Fibroblast of pulmonary artery (primary cell): ENCODE results near the gene CHD6.

ENCODE experiments used
- DNase-seq: peaks from one replicate; pipeline ENCODE4 v3.0.0-alpha.2; 2010; ENCODE audit warnings: low read depth
- H3K4me3 ChIP-seq: replicated peaks from 2 replicates; pipeline ENCODE4 v1.5.1; 2011; ENCODE audit warnings: low read depth, mild to moderate bottlenecking, control low read depth, low read length, moderate library complexity
- TF ChIP-seq, protein P1 (sequence below): IDR thresholded peaks from 2 replicates; pipeline ENCODE4 v1.5.1; 2011; ENCODE audit warnings: mild to moderate bottlenecking, control low read depth, low read length, inconsistent platforms; ENCODE audit errors: missing control alignments

The CHD6 gene, protein sequence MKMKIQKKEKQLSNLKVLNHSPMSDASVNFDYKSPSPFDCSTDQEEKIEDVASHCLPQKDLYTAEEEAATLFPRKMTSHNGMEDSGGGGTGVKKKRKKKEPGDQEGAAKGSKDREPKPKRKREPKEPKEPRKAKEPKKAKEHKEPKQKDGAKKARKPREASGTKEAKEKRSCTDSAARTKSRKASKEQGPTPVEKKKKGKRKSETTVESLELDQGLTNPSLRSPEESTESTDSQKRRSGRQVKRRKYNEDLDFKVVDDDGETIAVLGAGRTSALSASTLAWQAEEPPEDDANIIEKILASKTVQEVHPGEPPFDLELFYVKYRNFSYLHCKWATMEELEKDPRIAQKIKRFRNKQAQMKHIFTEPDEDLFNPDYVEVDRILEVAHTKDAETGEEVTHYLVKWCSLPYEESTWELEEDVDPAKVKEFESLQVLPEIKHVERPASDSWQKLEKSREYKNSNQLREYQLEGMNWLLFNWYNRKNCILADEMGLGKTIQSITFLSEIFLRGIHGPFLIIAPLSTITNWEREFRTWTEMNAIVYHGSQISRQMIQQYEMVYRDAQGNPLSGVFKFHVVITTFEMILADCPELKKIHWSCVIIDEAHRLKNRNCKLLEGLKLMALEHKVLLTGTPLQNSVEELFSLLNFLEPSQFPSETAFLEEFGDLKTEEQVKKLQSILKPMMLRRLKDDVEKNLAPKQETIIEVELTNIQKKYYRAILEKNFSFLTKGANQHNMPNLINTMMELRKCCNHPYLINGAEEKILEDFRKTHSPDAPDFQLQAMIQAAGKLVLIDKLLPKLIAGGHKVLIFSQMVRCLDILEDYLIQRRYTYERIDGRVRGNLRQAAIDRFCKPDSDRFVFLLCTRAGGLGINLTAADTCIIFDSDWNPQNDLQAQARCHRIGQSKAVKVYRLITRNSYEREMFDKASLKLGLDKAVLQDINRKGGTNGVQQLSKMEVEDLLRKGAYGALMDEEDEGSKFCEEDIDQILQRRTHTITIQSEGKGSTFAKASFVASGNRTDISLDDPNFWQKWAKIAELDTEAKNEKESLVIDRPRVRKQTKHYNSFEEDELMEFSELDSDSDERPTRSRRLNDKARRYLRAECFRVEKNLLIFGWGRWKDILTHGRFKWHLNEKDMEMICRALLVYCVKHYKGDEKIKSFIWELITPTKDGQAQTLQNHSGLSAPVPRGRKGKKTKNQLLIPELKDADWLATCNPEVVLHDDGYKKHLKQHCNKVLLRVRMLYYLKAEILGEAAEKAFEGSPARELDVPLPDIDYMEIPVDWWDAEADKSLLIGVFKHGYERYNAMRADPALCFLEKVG (N-terminal part only)

DNA sequence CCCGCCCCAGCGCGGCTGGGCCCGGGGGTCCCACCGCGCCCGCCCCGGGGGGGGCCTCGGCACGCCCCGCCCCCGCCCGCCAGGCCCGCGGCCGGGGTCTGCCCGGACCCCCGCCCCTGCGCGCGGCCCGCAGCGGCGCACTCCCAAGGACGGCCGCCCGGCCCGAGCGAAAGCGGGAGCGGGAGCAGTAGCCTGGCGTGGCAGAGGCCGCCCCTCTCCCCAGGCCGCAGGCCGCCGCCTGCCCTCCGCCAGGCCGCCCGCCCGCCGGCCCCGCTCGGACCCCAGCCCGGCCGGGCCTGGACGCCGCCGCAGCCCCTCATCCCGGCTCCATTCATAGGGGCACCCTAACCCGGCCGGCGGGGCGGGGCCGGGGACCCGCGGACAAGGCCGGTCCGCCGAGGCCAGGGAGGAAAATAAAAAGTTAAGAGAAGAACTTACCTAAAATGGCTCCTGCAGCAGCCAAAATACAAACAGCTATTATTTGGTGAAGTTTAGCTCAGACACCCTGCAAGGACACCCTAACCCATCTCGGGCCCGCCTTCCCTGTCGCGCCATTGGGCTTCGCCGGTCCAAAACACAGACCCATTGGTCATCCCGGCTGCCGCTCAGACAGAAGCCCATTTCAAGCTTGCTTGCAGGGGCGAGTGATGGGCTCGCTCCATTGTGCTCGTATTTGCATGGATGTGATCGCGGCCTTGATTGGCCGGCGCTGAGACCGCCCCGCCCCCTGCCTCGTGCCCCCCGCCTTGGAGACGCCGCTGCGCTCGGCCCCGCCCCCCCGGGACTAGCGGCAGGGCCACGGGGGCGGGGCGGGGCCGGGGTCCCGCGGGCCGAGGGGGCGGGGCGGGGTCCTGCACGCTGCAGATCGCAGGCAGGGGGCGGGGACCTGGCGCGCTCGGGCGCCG lies at the start of gene CHD6:
CHD6 (minus strand) TSS at position 476 of the 905 bp plus-strand sequence. CDS start 67,040 bp downstream, outside the sequence.
- TF ChIP-seq, protein P1, sequence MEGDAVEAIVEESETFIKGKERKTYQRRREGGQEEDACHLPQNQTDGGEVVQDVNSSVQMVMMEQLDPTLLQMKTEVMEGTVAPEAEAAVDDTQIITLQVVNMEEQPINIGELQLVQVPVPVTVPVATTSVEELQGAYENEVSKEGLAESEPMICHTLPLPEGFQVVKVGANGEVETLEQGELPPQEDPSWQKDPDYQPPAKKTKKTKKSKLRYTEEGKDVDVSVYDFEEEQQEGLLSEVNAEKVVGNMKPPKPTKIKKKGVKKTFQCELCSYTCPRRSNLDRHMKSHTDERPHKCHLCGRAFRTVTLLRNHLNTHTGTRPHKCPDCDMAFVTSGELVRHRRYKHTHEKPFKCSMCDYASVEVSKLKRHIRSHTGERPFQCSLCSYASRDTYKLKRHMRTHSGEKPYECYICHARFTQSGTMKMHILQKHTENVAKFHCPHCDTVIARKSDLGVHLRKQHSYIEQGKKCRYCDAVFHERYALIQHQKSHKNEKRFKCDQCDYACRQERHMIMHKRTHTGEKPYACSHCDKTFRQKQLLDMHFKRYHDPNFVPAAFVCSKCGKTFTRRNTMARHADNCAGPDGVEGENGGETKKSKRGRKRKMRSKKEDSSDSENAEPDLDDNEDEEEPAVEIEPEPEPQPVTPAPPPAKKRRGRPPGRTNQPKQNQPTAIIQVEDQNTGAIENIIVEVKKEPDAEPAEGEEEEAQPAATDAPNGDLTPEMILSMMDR: no peak
- peak within 1 kb of the TSS; percentile 80 for H3K4me3 ChIP-seq
- peak; percentile 100 for DNase-seq

DNA sequence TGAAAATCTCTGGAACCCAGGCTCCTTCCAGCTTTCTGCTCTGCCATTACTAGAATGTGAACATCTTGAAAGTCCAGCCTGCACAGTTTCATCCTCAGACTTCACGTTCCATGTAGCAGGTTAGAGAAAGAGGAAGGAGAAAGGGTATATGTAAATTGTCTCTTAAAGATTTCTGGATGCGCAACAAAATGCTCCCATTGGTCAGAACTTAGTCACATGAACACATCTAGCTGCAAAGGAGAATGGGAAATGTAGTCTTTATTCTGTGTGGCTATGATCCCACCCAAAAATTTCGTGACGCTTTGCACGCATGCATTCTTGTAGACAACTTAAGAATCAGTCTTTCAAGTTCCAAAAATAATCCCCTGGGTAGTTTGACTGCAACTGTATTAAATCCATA lies 46.4 kb upstream of the CHD6 start:
- TF ChIP-seq, protein P1: no peak
- DNase-seq: peak; percentile 19

DNA sequence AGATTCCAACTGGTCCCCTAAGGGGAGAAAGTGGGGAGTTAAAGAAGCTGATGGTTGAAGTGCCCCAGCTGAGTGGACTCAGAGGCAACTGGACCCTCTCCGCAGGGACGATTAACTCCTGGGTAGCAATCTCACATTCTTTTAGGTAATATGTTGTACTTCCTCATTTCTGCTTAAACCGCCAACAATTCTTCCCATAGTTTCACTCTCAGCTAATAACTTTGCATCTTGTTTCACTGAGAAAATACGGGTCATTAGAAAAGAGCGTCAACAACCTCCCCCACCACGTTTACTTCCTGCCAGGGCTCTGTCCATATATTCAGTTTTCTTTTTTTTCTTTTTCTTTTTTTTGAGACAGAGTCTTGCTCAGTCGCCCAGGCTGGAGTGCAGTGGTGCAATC lies 39.5 kb upstream of the CHD6 start:
- no peak for DNase-seq
- H3K4me3 ChIP-seq: no peak overlapping the region
- TF ChIP-seq, protein P1: no peak

More for the DNA sequence above, 46.4 kb upstream of the CHD6 start:
- no peak overlapping the region for H3K4me3 ChIP-seq

DNA sequence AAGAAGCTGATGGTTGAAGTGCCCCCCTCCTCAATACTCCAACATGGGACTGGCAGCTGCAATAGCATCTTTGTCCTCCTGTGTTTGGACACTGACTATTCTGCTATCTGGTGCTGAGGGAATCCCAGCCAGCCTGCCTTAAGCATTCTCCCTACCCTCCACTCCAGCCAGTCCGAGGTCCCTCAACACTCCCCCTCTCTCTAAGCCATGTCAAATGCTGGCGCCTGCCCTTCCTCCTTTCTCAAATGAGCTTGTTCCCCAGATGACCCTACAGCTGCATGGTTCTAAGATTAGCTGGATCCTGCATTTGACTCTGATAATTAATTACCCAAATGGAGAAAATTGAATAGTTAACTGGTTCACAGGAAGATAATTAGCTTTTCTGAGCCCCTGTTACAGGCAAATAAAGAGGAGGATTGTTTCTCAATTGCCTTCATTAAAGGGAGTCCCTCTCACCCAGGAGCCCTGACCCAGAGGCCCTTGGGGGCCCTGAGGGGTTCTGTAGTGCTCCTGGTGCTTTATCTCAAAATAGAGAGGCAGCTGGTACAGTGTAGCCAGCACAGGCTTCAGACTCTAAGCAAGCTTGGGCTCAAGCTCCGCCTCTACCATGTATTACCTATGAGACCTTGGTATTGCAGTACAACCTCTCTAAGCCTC lies 37.9 kb upstream of the CHD6 start:
- DNase-seq: no peak
- TF ChIP-seq, protein P1: no peak
- no peak overlapping the region for H3K4me3 ChIP-seq

DNA sequence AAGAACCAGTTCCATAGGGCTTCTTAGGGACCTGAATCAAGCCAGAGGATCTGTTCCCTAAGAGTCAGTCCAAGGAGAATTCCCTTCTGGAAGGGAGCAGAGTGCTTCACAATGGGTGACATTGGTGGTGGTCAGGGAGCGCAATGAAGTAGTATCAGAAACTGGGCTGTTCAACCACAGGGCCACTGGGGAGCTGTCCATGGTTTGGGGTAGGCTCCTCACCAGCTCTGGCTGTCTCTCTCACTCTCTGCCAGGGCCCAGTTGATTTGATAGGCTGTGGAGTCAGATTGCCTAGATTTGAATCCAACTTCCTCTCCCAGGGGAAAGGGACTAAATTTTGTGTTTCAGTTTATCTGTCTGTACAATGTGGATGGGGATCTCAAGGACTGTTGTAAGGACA lies 36.7 kb upstream of the CHD6 start:
- TF ChIP-seq, protein P1: no peak
- DNase-seq: peak; percentile 44
- H3K4me3 ChIP-seq: no peak overlapping the region
